Left lobe of liver (tissue), 2 donors: ENCODE data around the gene ACYP2. TPM values are rescaled to one million over a fixed set of nuclear protein-coding genes. Genes with fewer than 3 reads are reported as not detected.

ENCODE experiments used
- ATAC-seq: fragments of 200-7000 bp; cut with Tn5 transposase; one replicate; pipeline ENCODE4 v1.9.1; 2020; ENCODE audit warnings: mild to moderate bottlenecking, moderate library complexity
- DNase-seq: peaks from one replicate; pipeline ENCODE4 v3.0.0-alpha.2; 2020; ENCODE audit warnings: low spot score
- total RNA-seq: library from RNA; stranded (reverse); gene quantifications from one replicate; pipeline ENCODE4 v1.2.1, GENCODE V29; 2021
- donor health status: DM: no; HTN: no; CAD: no; lungs with moderate emphysema.
- donor health status: DM: no; HTN: yes; CAD: no.

Gene ACYP2
- total RNA-seq, 1 donor from 2014 or later, result 20.4 TPM

DNA sequence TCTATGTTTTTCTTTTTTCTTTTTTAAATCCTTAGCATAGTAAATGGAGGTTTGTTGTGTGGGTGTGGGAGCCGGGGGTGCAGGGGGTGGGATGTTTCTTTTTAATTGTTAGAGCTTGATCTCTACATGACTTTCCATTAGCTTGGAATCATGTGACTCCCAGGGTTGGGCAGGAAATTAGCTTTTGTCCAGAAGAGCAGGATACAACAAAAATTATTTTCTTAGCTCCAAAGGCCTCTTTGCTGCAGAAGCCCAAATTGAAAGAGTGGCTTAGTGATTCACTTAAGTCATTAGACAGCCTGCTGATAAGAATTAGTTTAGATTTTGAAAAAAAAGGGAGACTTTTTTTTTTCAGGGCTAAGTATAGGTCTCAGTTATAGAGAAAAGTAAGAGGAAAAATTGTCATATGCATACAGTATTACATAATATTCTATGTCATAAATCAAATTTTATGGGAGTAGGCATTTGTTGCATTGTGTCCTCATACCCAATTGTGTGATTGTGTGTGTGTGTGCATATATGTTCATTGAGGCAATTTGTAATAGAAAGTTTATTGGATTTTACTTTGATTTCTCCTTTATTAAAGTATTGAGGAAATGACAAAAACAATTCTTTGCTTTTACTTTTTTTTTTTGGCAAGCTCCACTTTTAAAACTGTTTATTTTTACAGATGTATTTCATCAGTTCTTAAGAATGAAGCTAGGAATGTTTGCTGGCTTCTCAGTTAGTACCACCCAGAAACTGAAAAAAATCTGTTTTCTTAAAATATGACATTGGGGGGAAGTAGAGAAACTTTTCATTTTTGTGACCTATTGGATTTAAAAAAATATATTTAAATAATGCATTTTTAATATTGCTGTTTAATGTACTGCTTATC is 93.2 kb downstream of the ACYP2 start:
- no peak for DNase-seq
- ATAC-seq, result no peak

DNA sequence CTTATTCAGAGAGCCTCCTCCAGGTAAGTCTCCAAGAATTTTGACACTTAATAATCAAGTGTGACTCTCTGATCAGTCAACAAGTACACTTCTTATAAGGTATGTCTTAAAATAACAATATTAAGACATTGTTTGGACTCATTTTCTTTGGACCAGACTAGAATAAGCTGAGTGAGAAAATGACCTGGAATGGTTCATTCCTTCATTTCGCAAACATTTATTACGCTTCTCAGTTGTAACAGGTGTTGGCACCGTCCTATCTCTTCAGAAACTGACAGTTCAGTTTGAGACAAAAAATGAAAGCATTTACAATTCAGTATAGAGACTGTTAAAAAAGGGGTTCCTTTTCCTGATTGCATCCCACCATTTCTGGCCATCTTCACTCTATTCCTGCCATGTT is 94.0 kb downstream of the ACYP2 start:
- DNase-seq (no peak), ATAC-seq (no peak)

GRCh38 chr2:54212456-54212855 is 97.0 kb downstream of the ACYP2 start:
- peak; percentile 63 for ATAC-seq
- DNase-seq, result no peak

- no peak for DNase-seq
- ATAC-seq, result no peak
These were observed 97.7 kb downstream of the ACYP2 start for GRCh38 chr2:54213082-54213481.

DNA sequence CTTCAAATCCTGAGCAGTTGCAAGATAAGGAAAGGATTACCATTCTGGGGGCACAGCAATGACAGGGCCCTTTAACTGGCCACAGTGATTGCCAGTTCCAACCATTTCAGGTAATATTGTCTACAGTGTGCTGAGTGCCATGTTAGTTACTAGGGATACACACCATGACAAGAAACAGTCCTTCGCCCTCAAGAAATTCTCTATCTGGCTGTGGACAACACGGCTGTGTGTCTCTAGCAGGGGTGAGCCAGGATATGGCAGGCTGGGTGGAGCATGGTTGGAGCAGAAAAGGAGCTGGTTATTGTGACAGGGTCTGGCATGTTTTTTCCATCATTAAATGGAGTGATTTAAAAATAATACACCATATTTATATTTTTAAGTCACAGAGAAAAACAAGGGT is 109.6 kb downstream of the ACYP2 start:
- DNase-seq, result no peak
- no peak for ATAC-seq

GRCh38 chr2:54226260-54226659 is 110.8 kb downstream of the ACYP2 start:
- no peak for ATAC-seq
- no peak for DNase-seq

DNA sequence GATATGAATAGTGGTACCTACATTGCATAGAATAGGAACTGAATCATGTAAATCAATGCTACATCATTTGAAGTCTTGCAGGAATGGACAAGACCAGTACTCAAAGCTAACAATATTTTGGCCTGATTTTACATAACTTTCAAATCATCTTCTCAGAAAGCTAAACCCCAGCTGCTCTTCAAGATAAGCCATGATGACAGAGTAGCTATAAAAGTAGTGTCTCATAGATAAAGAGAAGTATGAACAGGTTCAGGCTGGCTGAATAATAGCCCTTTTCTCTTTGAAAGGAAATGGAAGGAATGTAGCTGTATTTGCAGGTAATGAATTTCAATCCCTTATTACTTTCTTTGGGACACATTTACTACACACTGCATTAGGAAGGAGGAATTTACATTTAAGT is 112.4 kb downstream of the ACYP2 start:
- ATAC-seq (no peak), DNase-seq (no peak)

- DNase-seq, result peak; percentile 46
- peak; percentile 68 for ATAC-seq
These were observed 113.5 kb downstream of the ACYP2 start for GRCh38 chr2:54228945-54229344.

DNA sequence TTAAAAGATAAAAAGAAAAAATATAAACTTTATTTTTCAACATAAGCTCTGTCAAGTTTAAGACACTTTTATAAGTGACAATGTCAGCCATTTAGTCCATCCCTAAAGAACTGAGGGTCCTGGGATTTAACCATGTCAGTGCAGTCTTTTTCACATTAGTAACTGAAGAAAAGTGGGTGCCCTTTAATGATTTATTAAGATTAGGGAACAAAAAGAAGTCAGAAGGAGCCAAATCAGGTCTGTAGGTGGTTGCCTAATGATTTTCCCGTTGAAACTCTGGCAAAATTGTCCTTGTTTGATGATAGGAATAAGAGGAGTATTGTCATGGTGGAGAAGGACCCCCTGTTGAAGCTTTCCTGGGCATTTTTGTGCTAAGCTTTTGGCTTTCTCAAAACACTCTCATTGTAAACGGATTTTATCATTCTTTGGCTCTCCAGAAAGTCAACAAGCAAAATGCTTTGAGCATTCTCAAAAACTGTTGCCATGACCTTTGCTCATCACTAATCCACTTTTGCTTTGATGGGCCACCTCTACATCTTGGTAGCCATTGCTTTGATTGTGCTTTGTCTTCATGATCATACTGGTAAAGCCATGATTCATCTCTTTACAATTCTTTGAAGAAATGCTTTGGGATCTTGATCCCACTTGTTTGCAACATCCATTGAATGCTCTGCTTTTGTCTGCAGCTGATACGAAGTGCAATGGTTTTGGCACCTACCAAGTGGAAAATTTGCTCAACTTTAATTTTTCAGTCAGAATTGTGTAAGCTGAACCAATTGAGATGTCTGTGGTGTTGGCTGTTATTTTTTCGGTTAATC is 118.6 kb downstream of the ACYP2 start:
- DNase-seq (no peak), ATAC-seq (no peak)

DNA sequence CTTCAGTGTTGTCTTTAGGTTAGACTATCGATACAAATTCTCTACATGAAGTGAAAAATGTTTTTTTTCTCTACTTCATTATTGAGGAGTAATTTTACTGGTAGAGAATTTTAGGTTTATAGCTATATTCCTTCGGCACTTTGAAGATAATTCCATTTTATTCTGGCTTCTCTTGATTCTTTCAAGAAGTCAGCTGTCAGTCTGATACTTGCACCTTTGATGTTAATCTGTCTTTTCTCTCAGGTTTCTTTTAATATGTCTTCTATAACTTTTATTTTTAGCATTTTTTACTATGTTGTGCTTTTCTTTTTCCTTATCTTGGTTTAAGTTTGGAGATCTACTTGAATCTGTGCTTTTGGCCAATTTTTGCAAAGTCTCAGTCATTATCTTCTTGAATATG is 122.0 kb downstream of the ACYP2 start:
- ATAC-seq (no peak), DNase-seq (no peak)

DNA sequence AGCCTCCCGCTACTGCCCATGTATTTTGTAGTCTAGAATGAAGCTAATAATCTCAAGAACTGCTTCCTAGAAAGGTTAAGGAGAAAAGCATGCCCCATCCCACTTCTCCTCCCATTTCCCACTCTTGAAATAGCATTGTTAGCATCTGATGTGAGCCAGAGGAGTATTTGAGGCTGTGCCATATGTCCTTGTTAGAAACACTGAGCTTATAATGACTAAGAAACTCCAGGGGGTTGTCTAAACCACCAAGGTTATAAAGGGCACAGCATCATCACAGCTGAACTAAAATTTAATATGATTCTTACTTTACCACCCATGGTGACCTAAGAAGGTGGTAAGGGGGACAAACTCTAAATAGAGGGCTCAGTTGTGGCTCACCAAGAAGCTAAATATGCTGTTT is 124.0 kb downstream of the ACYP2 start:
- DNase-seq (no peak), ATAC-seq (no peak)

- no peak for ATAC-seq
- DNase-seq, result no peak
These were observed 125.4 kb downstream of the ACYP2 start for GRCh38 chr2:54240515-54241469.

DNA sequence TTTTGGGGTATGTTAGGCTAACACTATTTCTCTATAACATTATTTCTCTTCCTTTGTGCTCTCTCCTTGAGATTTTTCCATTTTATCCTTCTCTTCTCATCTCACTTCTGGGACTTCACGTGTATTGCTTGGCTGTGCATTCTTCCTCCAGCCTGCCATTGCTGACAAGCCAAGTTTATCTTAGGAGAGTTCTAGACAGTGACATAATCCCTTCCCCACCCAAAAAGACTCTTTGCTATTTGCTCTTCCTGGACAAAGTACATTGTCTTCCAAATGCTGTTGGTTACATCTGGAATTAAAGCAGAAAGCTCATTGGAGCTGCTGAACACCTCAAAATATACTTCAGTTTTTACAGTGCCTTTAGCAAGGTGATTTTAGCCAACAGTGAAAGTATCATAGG is 131.7 kb downstream of the ACYP2 start:
- no peak for ATAC-seq

DNA sequence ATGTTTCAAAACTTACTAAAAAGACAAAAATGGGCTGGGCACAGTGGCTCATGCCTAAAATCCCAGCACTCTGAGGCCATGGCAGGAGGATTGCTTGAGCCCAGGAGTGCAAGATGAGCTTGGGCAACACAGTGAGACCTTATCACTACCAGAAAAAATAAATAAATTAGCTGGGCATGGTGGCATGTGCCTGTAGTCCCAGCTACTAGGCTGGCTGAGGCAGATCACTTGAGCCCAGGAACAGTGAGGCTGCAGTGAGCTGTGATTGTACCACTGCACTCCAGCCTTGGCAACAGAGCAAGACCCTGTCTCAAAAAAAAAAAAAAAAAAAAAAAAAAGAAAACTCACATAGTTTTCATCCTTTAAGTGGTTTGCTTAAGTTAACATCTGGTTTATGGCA is 134.2 kb downstream of the ACYP2 start:
- no peak for DNase-seq
- ATAC-seq, result no peak

More for the DNA sequence above, 131.7 kb downstream of the ACYP2 start:
- no peak for DNase-seq

DNA sequence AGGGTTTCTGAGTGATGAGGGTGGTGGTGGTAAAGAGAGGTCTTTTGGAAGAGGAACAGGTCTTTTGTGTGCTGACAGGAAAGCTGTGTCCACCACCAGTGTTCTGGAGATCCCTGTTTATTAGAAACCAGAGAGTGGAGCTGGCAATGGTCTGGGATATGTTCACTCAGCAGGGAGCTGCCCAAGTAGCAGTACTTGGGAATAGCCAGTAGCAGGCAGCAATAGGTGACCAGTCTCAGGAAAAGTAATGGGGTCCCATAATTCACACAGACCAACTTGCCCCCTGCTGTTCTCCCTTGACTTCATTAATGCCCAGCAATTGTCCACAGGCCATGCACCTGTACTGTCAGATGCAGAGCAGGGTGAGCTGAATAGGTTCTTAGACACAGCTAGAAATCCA is 138.8 kb downstream of the ACYP2 start:
- DNase-seq (no peak), ATAC-seq (no peak)

DNA sequence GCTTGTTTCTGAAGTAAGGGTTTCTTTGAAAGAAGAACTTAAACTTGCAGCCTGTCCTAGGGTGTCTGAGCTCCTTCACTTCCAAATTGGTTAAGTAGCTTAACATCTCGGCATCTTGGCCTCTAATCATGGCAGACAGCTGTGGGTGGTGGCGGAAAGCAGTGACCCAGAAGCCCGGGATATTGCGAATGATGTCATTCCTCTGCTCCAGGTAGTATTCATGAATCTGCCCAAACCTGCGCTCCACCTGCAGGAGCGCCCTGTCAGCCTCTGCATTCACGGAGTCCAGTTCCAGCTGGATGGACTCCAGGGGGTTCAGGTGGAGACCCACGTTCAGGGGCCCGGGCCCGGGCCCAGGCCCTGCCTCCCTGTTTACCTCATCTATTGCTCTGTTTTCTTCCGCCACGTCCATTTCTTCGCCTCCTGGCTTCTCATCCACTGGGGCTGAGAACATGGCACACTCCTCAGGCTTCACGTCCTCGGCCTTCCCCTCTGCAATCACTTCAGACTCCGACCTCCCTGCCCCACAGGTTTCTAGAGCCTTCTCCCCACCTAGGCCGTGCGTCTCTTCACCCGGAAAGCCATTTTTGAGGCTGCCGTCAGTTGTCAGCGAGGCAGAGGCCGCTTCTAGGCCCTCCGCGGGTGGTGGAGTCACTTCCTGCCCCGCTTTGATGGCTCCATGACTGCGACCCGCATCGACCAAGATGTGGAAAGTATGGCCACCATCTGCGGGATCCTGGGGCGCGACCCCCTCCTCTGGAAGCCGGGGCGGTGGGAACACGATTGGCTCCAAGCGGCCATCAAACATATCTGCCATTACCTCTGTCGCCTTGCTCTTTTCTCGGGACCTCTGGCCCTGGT is 140.0 kb downstream of the ACYP2 start:
- DNase-seq (no peak), ATAC-seq (no peak)

GRCh38 chr2:54256091-54256694 is 140.8 kb downstream of the ACYP2 start, which contains the start of gene TSPYL6:
TSPYL6 (minus strand) TSS chr2:54256229; CDS start chr2:54256151, 78 bp downstream.
- DNase-seq (no peak), ATAC-seq (no peak)

GRCh38 chr2:54258166-54258565 is 142.8 kb downstream of the ACYP2 start:
- ATAC-seq (no peak), DNase-seq (no peak)
